Embryonic facial prominence (tissue), 1 donor: ENCODE results near the gene SFXN5.

Experiments
- DNase-seq: peaks from one replicate; pipeline ENCODE4 v3.0.0-alpha.2; 2016; ENCODE audit errors: extremely low spot score

The SFXN5 gene

DNA sequence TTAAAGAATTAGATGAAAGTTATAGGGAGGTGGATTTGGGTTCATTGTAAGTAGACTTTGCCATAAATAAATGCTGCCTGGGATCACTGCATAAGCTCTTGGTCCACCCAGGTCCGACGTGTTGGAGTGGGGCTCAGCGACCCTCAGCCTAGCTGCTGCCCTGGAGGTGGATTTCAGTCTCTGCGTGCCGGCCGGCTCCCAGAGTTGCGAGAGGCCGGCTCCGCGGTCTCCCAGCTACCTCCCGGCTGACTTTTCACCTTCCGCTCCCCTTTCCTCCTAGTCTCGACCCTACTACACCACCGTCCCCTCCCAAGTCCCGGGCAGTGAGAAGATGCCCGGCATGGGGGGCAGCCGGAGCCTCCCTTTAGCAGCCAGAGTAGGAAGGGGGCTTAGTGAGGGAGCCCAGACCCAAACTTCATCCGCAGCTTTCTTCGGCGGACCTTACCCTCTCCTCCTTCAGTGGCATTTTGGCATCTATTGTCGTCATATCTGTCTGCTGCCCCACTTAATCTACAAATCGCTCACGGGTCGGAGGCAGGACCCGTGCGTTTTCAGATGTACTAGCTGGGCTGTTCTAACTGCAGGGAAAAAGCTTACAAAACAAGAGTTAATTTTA is 146.1 kb downstream of the SFXN5 start:
- DNase-seq = no peak

DNA sequence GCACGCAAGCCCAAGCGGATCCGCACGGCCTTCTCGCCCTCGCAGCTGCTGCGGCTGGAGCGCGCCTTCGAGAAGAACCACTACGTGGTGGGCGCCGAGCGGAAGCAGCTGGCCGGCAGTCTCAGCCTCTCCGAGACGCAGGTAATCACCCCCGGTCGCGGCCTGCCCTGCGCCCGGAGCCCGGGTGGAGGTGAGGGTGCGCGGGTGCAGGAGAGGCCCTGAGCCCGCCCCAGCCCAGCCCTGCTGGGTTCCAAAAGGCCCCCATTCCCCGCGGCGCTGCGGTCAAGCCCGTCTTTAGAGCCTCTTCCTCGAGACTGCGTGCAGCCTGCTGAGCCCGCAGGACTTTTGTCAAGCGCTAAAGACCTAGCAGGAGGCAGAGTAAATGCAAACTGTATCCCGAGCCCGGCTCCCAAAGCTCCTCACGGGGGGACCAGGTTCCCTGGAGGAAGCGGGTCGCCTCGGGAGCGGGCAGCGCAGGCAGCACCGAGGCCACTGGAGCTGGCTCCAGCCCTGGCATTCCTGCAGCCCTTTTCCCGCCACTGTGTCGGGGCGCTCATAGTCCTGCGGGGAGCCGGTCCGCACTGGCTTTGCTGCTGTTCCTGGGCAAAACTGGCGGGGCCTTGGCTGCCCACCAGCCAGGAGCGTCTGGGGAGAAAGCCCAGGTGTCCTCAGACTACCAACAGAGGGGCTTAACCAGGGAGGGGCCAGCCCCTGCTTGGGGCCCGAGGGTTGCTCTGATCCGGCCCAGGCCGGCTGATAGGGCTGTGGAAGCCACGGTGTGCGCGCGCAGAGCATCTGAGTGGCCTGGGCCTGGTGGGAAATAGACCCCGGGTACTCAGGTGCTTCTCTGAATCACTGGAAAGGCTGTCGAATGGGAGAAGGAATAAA is 146.9 kb downstream of the SFXN5 start:
- DNase-seq = no peak

DNA sequence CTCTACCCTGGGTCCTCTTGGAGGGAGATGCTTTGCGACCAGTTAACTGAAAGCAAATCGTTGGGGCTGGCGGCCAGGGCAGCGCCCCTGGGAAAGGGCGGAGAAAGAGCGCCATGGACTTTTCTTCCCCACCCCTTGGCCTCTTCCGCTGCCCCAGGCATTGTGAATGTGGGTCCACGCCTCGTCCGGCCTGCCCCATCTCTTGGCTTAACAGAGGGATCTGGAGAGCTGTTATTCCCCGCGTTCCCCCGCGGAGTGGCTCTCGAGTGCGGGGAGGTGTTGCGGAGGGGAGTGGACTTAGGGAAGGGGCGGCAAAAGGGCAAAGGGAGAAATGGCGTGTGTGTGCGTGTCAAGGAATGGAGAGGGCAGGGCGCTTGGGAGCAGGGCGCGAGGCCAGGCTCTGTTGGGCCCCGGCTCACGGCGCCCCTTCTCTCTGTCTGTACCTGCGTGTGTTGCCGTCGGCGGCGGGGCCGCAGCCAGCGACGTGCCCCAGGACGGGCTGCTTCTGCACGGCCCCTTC is 147.6 kb downstream of the SFXN5 start:
- DNase-seq = no peak

DNA sequence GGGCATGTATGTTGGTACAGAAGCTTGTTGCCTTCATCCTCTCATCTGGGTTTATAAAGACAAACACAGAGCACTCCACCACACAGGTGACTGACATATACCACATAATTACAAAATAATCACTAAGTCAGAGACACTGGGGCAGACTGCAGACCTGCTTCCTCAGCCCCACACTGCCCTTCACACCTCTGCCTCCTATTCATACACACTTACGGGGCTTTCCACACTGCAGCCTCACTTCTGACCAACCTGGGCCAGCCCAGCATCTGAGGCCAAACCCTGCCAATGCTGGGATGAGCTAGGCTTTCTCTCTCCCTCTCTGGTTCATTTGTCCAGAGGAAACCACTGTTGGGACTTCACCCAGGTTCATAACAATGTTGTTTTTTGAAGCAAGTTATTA is 149.7 kb downstream of the SFXN5 start:
- no peak for DNase-seq

DNA sequence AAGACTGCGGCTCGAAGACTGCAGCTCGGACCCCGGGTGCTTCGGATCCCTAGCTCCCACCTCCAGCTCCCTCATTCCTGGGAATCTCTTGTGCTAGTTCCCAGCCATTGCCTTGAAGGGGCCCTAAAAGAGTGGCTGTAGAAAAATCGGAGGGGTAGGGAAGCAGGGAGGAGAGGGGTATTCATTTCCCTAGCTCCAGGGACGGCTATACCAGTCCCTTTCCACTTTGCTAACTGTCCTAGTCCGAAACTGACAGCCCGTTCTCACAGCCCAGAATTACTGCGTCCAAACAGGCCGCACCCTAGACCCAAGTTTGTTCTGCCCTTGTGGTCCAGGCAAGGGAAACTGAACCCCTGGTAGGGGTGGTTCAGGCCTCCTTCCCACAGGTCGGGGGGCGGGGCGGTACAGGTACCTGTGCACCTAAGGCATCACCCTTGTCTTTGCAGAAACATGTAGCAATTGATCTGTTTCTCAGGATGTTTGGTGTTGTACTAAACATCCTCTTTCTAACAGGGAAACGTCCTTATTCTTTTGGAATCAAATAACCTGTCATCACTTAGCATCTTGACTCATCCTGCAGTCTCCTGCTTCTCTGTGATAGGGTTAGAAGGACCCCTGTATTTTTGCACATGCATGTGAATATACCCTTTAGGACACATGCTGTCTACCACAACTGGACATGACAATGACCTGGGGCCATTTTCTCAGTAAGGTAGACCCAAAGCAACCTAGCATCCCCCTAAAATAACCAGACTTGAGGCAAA is 150.2 kb downstream of the SFXN5 start:
- DNase-seq = no peak

DNA sequence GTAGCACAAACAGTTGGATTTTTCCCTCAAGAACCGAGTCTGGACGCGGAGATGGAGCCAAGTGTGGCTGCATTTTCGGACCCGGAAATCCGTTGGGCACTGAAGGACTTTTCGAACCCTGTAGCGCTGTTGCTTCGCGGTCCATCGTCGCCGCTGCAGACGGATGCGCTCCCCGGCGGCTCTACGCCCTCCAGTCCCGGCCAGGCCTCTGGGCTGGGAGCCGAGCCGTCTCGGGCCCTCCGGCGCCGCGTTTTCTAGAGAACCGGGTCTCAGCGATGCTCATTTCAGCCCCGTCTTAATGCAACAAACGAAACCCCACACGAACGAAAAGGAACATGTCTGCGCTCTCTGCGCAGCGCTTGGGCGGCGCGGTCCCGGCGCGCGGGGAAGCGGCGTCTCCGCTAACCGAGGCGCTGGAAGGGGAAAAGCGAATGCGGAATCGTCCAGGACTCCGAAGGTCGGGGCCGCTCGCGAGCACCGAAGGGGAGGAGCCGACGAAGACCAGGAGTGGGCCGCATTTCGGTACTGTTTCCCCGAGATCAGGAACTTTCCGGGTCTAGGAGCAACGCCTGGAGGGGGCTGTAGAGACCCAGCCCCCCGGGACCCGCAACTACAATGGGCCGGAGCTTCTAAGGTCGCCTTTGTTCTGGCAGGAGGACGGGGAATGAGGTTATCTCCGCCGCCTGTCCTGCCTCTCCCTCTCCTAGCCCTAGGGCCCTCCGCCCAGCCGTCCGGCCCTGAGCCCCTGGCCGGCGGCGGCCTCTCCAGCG is 151.0 kb downstream of the SFXN5 start:
- DNase-seq = no peak

DNA sequence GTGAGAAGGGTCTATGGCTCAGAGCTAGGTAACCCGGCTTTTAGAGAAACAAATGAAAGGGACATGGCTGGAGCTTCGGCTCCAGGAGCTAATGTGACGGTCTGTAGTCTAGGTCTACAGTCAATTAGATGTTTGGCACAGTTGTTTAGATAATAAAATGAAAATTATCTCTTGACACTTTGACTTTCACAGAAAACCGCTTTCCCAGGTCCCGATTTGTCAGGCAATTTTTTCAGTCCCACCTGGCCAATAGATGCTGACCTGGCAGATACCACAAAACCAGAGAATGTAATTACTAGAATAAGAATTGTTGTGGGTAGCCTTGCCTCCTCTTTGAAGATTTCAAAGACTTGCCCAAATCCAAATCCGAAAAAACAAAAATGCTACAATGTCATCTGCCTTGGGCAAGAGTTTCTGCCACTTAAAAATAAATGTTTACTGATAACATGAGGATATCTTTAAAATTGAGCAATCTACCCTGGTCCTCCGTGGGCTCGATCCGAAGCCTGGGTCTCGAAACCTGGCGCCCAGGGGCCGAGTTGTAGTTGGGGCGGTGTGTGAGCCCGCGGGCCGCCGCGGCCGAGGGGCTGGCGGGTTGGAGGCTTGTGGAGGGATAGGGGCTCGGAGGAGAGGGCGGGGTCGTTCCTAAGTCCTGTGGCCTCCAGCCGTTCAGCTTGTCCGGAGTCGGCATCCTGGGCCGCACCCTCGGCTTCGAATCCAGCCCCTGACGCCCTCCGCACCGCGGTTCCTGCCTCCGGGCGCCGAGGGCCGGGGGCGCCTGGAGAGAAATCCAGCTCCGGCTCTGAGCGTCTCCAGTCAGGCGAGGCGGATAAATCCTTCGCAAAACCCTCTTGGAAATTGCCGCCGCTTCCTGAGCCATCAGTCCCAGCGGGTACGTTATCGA is 151.8 kb downstream of the SFXN5 start:
- DNase-seq = no peak

DNA sequence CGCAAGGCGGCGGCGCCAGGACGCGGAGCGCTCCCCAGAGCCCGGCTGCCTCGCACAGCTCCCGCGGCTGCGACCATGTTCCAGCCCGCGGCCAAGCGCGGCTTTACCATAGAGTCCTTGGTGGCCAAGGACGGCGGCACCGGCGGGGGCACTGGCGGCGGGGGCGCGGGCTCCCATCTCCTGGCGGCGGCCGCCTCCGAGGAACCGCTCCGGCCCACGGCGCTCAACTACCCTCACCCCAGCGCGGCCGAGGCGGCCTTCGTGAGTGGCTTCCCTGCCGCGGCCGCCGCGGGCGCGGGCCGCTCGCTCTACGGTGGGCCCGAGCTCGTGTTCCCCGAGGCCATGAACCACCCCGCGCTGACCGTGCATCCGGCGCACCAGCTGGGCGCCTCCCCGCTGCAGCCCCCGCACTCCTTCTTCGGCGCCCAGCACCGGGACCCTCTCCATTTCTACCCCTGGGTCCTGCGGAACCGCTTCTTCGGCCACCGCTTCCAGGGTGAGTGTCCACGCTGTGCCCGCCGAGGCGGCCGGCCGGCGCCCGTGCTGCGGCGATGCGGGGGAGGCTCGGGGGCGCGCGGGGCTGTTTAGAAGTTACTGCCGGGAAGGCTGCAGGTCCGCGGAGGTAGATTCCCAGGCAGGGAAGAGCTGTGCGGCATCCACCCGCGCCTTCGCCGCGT is 153.5 kb downstream of the SFXN5 start:
- no peak for DNase-seq

DNA sequence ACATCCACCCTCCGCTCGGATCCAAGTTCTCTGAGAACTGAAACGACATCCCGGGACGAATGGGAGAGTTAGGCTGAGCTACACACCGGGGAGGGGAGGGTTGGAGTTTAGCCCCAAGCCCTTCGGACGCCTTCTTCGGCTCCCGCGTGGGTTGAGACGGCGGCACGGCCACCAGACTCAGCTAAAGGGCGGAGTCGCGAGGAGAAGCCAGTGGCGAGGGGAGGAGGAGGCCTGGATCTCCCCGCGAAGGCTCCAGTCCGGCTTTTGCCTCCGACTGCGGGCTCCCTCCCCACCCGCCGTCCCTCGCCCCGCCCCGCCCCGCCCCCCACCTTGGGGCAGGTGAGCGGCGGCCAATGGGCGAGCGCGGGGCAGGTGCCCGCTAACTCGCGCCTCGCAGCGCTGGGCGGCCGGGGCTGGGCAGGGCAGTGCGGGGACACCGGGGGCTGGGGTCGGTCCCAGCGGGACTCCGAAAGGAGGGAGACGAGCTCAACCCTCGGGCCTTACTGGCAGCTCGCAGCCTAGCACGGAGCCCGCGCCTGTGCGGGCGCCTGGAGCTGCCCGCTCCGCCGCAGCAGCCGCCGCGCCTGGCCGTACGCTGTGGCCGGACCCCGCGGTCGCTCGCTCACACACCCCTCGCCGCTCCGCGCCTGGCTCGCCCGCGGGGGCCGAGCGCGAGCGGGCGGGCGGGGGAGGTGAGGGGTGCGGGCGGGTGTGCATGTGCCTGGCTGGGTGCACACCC is 154.2 kb downstream of the SFXN5 start, which contains the start of gene EMX1:
Gene EMX1 (plus strand): TSS at position 382 of the 739 bp plus-strand sequence. CDS start 334 bp downstream, at position 716.
- DNase-seq = no peak

DNA sequence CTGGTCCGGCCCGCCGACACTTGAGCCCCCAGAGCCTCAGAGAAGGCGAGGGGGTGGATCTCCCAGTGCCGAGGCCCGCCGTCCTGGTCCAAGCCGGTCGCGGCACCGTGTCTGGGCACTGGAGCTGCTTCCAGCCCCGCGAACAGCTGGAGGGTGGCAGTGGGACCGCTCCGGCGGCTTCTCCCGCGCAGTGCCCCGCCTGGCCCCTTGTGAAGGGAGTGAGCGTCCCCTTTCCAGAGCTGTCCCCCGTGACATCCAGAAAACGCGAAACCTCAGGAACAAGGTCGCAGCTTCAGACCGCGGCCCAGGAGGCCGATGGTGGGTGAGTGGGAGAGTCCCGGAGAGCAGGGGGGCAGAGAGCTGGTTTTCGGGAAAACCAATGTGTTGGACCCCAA is 154.8 kb downstream of the SFXN5 start:
- no peak for DNase-seq

DNA sequence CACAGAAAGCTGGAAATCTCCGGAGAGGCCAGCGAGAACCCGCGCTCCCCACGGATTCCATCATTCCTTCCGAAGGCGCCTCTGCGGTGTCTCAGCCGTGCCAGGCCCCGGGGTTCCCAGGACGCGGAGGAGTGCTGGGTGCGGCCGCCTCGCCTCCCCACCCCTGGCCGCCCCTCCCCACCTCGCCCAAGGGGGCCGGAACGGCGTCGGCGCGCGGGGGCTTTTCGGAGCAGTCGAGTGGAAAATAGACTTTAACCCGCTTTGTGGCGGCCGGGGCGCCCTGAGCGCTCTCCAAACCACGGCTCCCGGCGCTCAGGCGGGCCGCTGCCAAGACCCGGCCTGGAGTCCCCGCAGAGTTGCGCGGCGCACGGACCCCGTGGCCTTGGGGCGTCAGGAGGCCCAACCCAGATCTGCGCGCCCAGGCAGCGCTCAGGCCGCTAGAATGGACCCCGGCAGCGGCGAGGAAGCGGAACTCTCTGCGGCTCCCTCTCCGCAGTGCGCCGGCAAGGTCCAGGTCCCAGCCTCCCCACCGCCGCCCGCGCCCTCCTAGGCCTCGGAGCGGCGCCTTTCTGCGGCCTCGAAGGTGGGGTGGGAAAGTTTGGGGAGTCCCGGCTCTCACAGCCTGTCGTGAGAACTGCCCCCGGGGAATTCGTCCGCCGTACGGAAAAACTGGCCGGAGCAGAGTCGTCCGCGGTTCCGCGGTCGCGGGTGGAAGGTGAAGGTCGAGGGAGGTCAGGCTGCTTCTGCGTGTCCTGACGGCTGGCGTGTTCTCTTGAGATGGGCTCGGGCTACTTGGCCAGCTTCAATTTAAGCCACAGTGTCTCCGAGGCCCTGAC is 155.4 kb downstream of the SFXN5 start:
- no peak for DNase-seq

DNA sequence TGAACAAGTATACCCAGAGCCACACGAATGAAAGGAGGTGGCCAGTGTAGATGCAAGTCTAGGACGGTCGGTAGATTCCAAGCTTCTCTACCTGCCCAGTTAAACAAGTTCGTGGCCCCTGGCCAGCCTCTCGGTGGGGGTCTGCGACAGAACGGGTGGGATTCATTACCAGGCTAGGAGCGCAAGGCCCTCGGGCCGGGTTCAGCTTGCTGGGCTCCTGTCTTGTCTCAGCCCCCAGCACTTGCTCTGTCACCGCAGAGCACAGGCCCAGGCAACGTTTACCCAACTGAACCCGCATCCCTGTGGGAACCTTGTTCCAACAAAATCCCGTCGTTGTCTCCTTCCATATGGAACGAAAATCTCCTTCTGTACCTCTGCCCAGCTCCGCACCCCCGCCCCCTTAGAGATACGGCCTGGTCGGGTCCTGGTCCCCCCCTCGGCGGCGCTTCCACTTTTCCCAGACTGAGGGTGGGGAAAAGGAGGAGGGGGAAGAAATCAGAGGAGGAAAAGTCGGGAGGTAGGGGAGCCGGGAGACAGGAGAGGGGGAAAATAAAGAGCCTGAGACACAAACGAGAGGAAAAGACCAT is 156.1 kb downstream of the SFXN5 start:
- DNase-seq = no peak

DNA sequence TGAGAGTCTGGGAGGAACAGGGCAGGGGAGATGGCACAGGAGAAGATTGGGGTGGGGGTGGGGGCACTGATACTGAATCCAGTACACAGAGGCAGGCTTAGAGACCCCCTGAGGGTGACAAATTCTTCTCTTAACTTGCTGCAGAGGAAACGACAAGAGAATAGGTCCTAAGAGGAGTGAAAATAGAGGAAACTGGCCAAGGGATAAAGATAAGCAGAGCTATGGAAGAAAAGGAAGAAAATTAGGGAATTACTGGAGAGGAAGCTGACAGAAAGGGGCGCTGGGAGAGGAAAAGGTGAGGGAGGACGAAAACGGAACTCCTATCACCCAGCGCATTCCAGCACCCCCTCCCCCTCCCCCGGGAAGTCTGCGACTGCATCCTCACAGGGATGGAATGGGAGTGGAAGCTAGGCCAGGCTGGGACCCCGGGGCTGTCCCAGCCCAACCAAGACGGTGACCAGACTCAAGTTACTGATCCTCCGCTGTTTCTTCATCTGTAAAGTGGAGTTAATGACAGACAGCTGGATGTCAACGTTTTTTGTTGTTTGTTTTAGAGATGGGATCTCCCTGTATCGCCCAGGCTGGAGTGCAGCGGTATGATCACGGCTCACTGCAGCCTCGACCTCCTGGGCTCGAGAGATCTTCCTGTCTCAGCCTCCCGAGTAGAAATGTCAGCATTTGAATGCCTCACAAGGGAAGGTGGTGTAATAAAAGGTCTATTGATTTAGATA is 156.8 kb downstream of the SFXN5 start:
- DNase-seq = no peak

DNA sequence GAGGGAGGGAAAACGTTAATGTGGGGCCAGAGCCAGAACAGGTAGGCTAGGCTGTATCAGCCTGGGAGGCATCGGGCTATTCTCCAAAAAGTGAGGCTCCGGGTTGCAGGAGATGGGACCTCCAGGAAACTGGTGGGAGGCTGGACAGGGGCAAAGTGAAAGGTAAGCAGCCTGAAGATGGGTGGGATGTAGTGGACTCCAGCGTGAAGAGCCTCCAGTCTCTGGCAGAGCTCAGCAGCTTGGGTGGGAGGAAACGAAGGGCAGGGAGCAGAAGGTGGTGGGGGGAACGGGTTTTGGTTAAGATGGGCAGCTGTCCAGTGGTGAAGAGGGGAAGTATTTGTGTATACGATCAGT is 157.3 kb downstream of the SFXN5 start:
- no peak for DNase-seq

DNA sequence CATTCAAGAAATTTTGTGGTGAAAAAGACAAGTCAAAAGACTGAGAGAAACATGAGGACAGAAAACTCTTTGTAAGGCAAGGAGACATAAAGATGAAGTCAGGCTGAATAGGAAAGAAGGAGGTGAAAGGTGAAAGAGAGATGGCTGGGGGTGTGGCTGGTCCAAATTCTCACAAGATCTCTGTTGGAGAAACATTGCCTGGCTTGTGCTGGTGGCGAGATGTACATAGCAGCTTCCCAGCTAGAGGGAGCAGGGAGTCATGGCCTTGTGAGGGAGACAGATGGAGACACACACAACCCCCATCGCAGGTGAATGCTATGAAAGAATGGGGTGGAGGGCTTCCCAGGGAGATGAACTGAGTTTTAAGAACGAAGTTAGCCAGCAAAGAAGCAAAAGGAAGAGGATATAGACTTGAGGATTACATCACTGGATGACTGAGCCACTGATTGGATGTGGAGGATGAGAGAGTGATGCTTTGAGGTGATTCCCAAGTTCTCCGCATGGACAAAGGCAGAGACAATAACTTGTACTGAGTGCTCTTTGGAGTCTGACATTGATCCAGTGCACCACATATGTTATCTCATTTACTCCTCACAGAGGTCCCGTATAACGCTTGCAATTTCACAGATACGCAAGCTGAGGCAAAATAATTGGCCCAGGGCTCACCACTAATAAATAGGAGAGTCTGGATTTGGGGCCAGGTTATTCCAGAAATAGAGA is 157.9 kb downstream of the SFXN5 start:
- DNase-seq = no peak

DNA sequence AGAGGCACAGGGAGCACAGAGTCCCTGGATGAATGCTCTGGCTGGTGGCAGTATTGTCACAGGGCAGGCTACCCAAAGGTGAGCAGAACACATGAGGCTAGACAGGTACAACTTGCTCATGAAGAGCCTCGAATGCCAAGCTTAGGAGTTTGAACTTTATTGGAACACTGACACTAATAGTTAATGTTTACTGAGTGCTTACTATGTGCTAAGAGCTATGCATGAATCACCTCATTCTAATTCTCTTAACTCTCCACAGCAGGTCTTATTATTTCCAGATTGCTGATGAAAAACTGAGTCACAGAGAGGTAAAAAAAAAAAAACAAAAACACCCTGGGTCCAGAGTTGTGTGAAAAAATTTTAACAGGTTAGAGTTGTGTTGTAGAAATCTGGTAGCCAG is 160.3 kb downstream of the SFXN5 start:
- DNase-seq = no peak

DNA sequence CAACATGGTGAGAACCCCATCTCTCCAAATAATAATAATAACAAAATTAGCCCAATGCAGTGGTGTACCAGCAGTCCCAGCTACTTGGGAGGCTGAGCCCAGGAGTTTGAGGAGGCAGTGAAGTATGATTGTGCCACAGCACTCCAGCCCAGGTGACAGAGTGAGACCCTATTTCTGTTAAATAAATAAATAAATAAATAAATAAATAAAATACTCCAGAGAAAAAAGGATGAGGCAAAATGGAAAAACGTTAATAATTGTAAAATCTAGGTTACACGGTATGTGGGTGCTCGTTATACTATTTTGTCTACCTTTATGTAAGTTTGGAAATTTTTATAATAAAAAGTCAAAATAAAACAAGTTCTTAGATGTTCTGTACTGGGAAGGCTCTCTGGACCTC is 162.8 kb downstream of the SFXN5 start:
- DNase-seq = no peak
